Nephron progenitor cell (in vitro differentiated cells): ENCODE results near the gene TTC4.

Source experiments
- DNase-seq: peaks from one replicate; pipeline ENCODE4 v3.0.0; 2021
- H3K27ac Mint-ChIP-seq: 2 replicates; pipeline ENCODE4 v1.8.0; 2021; ENCODE audit warnings: mild to moderate bottlenecking, moderate library complexity, mixed read lengths
- H3K27me3 Mint-ChIP-seq: 2 replicates; pipeline ENCODE4 v1.8.0; 2021; ENCODE audit warnings: mild to moderate bottlenecking, low read depth, mixed read lengths; ENCODE audit not compliant: poor library complexity
- H3K36me3 Mint-ChIP-seq: 2 replicates; pipeline ENCODE4 v1.8.0; 2021; ENCODE audit warnings: low read depth, mixed read lengths
- H3K4me1 Mint-ChIP-seq: 2 replicates; pipeline ENCODE4 v1.8.0; 2021; ENCODE audit warnings: mixed read lengths
- H3K4me3 Mint-ChIP-seq: 2 replicates; pipeline ENCODE4 v1.8.0; 2021; ENCODE audit warnings: mild to moderate bottlenecking, moderate library complexity, mixed read lengths
- H3K9me3 Mint-ChIP-seq: 2 replicates; pipeline ENCODE4 v1.8.0; 2021; ENCODE audit warnings: mild to moderate bottlenecking, moderate library complexity, mixed read lengths
- CTCF ChIP-seq: fragments of 200-600 bp; sonication (generic); IDR thresholded peaks from 2 replicates; pipeline ENCODE4 v1.5.0; 2021; ENCODE audit warnings: antibody characterized with exemption

TTC4 gene

DNA sequence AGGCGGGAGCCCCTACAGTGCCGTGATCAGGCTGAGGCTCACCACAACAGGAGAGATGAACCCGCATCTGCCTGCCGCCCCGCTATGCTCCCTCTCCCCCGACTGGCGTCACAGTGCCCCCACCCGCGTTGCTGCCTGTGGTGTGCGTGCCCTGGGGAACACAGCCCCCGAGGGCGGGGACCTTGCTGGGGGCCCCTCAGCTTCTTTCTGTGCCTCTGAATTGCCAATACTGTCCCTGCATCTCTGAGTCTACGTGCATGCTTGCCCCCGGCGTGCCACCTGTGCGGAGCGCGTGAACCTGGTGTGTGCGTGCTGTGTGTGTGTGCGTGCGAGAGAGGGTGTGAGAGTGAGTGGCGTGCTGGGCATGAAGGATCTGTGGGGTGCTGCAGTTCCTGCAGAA is 38.4 kb downstream of the TTC4 start:
- peaks cover 15% of the 10 kb centered on the region for H3K36me3 Mint-ChIP-seq
- peaks cover 4% of the 10 kb centered on the region for H3K27me3 Mint-ChIP-seq
- no peaks in the 10 kb centered on the region for H3K9me3 Mint-ChIP-seq

DNA sequence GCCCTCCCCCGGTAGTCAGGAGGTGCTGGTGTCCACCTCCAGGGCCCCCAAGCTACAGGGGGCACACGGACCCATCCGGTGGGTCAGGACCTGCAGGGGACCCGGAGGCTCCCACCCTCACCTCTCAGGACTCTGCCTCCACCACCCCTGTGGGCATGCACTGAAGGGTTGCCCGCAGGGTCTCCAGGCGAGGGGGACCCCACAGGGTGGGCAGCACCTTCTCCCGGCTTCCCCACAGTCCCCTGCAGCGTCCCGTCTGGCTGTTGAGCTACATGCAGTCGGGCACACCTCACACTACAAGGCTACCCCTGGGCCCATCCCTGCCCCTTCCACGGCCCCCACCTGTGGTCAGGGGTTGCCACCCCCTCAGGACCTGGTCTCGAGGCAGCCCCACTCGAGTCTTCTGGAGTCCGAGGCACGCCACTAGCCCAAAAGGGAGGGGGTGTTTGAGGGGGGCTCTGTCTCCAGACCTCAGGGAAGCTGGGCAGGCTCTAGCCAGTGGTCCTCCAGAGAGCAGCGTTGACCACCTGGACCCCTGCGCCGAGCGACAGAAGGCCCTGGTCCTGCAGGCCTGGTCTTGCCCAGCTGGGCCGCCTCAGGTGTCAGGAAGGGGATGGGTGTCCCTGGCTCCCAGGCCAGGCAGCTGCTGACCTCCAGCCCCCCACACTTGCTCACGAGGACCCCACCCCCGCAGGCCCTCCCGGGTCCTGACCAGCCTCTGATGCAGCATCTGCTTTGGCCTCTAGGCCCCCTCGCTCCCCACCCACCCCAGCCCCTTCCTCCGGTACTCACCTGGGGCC is 39.0 kb downstream of the TTC4 start:
- H3K4me3 Mint-ChIP-seq, result no peak overlapping the region
- H3K9me3 Mint-ChIP-seq, result no peaks in the 10 kb centered on the region
- peaks cover 15% of the 10 kb centered on the region for H3K36me3 Mint-ChIP-seq
- no peak for DNase-seq
- TF ChIP-seq CTCF, result no peak
- H3K27me3 Mint-ChIP-seq, result peaks cover 4% of the 10 kb centered on the region
- H3K4me1 Mint-ChIP-seq, result no peaks in the 10 kb centered on the region
- no peak overlapping the region for H3K27ac Mint-ChIP-seq

More for the DNA sequence above, 38.4 kb downstream of the TTC4 start:
- Mint-ChIP-seq H3K4me3 (no peak overlapping the region), H3K27ac (no peak overlapping the region), H3K4me1 (no peaks in the 10 kb centered on the region)
- DNase-seq, result no peak
- no peak for TF ChIP-seq CTCF

DNA sequence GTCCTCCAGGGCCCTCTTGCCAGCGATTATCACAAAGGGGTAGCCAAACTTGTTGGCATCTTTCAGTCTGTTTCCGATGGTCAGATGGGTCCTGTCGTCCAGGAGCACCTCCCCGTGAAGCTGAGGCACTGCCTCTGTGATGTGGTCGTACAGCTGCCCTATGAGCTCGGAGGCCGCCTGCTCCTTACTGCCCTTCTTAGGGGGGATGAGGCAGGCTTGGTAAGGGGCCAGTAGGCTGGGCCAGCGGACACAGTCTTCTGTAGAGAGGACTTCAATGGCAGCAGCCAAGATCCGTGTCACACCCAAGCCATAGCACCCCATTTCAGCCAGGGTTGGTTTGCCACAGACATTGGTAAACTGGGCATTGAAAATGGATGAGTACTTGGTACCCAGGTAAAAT is 42.2 kb downstream of the TTC4 start:
- Mint-ChIP-seq H3K9me3 (no peaks in the 10 kb centered on the region), H3K27me3 (no peaks in the 10 kb centered on the region), H3K27ac (no peak overlapping the region), H3K4me1 (peaks cover 8% of the 10 kb centered on the region), H3K36me3 (peaks cover 15% of the 10 kb centered on the region), H3K4me3 (no peak overlapping the region)
- no peak for TF ChIP-seq CTCF
- no peak for DNase-seq

- Mint-ChIP-seq H3K36me3 (peaks cover 15% of the 10 kb centered on the region), H3K27ac (no peak overlapping the region), H3K4me3 (no peak overlapping the region), H3K4me1 (peaks cover 18% of the 10 kb centered on the region), H3K9me3 (no peaks in the 10 kb centered on the region), H3K27me3 (no peaks in the 10 kb centered on the region)
- no peak for DNase-seq
- no peak for TF ChIP-seq CTCF
These were observed 43.2 kb downstream of the TTC4 start for GRCh38 chr1:54758678-54759348.

DNA sequence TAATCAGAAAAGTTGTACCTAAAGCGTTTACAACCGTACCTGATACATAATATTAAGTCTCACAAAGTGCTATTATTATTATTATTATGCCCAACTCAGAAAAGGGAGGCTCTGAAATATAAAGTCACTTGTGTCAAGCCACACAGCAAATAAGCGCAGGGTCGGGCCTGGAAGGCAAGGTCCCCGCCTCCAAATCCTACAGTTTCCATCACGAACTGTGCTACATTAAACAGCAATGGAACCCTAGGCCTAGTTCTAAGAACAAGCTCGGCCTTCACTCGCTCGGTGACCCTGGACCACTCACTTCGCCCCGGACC is 48.1 kb downstream of the TTC4 start:
- H3K9me3 Mint-ChIP-seq, result no peaks in the 10 kb centered on the region
- no peak for TF ChIP-seq CTCF
- peaks cover 48% of the 10 kb centered on the region for H3K4me1 Mint-ChIP-seq
- no peak for DNase-seq
- H3K27ac Mint-ChIP-seq, result peak overlapping the region; percentile 97
- H3K36me3 Mint-ChIP-seq, result no peaks in the 10 kb centered on the region
- H3K27me3 Mint-ChIP-seq, result no peaks in the 10 kb centered on the region
- peak overlapping the region; percentile 95 for H3K4me3 Mint-ChIP-seq
